Glutamatergic neuron (in vitro differentiated cells): ENCODE measurements around the gene GAP43. TPM values are rescaled to one million over a fixed set of nuclear protein-coding genes. Genes with fewer than 3 reads are reported as not detected.

Experiments used
- DNase-seq: peaks from one replicate; pipeline ENCODE4 v3.0.0; 2022
- H3K27ac Mint-ChIP-seq: one replicate; pipeline ENCODE4 v1.8.0; 2020; ENCODE audit warnings: mild to moderate bottlenecking, mixed read lengths, inconsistent platforms; ENCODE audit not compliant: unreplicated experiment
- H3K27me3 Mint-ChIP-seq: one replicate; pipeline ENCODE4 v1.8.0; 2020; ENCODE audit warnings: mild to moderate bottlenecking, moderate library complexity, mixed read lengths, inconsistent platforms; ENCODE audit not compliant: unreplicated experiment
- H3K36me3 Mint-ChIP-seq: one replicate; pipeline ENCODE4 v1.8.0; 2020; ENCODE audit warnings: mild to moderate bottlenecking, mixed read lengths, inconsistent platforms; ENCODE audit not compliant: unreplicated experiment
- H3K4me1 Mint-ChIP-seq: one replicate; pipeline ENCODE4 v1.8.0; 2020; ENCODE audit warnings: mild to moderate bottlenecking, low read depth, mixed read lengths, inconsistent platforms; ENCODE audit not compliant: unreplicated experiment
- H3K4me3 Mint-ChIP-seq: one replicate; pipeline ENCODE4 v1.8.0; 2020; ENCODE audit warnings: mild to moderate bottlenecking, mixed read lengths, inconsistent platforms; ENCODE audit not compliant: unreplicated experiment
- H3K9me3 Mint-ChIP-seq: one replicate; pipeline ENCODE4 v1.8.0; 2020; ENCODE audit warnings: mild to moderate bottlenecking, moderate library complexity, mixed read lengths, inconsistent platforms; ENCODE audit not compliant: unreplicated experiment
- total RNA-seq: library from RNA; stranded (reverse); fragmentation: NEBNext Ultra II Directional; extraction: Animal tissue kit (Norgen Biotek cat#: 25700); gene quantifications from one replicate; pipeline ENCODE4 v1.2.1, GENCODE V29; 2021; ENCODE audit not compliant: unreplicated experiment
- TF ChIP-seq, protein P1 (sequence below): fragments of 200-600 bp; sonication (generic); IDR thresholded peaks from one replicate; pipeline ENCODE4 v1.5.0; 2021; ENCODE audit not compliant: partially characterized antibody, unreplicated experiment

The GAP43 gene
- total RNA-seq, 1 donor from 2014 or later, result 684 TPM

DNA sequence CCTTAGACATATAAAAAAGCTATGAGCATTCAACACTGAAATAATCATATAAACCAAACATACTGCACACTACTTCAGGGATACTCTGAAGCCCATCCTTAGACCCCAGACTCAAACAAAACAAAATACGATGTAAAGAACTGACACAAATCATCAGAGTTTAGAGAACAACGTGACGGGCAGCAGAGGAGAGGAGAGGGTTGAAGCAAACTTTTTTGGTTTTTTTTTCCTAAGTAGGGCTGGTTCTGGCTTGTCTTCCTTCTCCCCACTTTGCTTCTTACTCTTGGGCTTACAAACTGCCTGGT lies 34.7 kb downstream of the GAP43 start:
- TF ChIP-seq, protein P1, sequence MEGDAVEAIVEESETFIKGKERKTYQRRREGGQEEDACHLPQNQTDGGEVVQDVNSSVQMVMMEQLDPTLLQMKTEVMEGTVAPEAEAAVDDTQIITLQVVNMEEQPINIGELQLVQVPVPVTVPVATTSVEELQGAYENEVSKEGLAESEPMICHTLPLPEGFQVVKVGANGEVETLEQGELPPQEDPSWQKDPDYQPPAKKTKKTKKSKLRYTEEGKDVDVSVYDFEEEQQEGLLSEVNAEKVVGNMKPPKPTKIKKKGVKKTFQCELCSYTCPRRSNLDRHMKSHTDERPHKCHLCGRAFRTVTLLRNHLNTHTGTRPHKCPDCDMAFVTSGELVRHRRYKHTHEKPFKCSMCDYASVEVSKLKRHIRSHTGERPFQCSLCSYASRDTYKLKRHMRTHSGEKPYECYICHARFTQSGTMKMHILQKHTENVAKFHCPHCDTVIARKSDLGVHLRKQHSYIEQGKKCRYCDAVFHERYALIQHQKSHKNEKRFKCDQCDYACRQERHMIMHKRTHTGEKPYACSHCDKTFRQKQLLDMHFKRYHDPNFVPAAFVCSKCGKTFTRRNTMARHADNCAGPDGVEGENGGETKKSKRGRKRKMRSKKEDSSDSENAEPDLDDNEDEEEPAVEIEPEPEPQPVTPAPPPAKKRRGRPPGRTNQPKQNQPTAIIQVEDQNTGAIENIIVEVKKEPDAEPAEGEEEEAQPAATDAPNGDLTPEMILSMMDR, result no peak
- DNase-seq, result no peak
- peaks cover 73% of the 10 kb centered on the region for H3K4me1 Mint-ChIP-seq

DNA sequence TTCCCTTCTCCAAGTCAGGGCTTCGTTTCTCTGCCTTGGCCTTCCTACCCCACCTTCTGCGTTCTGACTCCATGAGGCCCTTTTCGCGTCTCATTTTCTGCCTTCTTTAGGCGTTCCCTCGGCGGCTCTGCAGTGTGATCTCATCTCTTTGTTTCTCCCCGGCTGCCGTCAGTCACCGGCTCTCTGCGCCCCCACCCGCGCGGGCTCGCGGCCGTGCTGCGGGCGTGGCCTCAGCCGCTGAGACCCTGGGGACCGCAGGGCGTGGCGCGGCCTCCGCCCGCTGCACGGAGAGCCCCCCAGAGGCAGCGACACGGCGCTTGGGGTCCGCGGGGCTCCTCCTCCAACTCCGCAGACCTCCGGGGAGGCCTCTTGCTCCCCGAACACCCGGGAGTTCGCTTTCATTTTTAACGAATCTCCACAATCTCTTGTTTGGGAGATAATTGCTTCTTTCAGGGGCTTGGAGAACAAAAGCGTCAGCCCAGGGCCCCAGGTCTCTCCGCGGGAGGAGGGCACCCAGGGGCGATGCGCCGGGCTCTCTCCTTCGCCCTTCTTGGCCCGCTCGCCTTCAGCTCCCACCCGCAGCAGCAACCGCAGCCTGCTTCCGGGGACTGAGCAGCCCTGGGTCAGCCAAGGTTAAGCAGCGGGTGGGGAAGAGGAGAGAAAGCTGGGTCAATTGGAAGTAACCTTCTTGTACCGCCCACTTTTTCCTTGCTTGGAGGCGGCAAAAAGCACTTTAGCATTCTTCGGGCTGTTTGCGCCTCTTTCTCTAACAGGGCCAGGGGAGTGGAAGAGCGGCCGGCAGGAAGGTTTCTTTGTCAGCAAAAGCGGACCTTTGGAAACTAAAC lies 35.2 kb downstream of the GAP43 start:
- Mint-ChIP-seq H3K4me1 (peaks cover 76% of the 10 kb centered on the region), H3K4me3 (peak overlapping the region; percentile 94), H3K27me3 (peaks cover 5% of the 10 kb centered on the region), H3K9me3 (peaks cover 4% of the 10 kb centered on the region), H3K27ac (peak overlapping the region; percentile 100), H3K36me3 (no peaks in the 10 kb centered on the region)
- TF ChIP-seq, protein P1, result no peak
- DNase-seq, result peak; percentile 93

More for the DNA sequence above, 34.7 kb downstream of the GAP43 start:
- Mint-ChIP-seq H3K36me3 (no peaks in the 10 kb centered on the region), H3K27ac (peak overlapping the region; percentile 100), H3K4me3 (peak overlapping the region; percentile 94), H3K9me3 (peaks cover 4% of the 10 kb centered on the region), H3K27me3 (peaks cover 5% of the 10 kb centered on the region)

DNA sequence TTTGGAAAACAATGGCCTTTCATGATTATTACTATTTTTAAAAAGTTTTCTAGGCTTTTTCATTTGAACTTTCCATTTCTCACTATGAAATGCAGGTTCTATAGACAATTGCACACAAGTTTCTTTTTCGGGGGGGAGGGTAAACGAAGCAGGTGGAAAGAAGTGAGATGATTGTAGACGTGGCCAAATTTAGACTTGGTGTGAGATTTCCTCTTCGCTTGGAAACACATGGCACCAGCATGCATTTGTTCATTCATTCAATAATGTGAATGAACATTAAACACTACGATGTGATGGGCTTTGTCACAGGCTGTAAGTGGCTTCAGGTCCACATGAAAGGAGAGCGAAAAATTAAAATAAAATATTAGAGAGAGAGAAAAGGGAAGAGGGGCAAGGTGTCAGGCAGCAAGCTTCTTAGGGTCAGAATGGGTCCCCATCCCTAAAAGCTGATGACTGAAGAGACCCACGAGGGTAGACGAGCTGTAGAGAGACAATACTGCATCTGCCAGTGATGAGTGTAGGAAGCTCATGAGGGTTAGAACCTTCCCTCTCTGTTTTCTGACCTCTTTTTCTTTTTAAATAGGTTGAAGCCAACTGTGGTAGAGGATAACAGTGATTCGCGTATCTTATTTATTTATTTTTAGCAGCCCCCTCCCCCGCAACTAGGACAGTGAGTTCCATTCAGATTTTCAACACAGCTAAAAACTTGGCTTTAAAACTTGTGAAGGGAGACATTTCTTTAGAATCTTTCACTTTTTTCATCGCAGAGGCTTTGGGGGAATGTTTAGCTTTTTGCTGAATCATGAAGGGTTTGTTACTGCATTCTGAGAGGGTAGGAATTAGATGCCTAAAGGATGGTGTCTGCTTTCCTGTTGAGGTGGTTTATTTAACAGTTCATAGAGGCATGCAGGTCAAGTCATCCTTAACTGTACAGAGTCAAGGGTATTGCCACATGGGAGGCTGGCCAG lies 36.2 kb downstream of the GAP43 start:
- Mint-ChIP-seq H3K9me3 (peaks cover 4% of the 10 kb centered on the region), H3K27me3 (peaks cover 5% of the 10 kb centered on the region), H3K27ac (peak overlapping the region; percentile 100), H3K36me3 (no peaks in the 10 kb centered on the region), H3K4me3 (peak overlapping the region; percentile 85), H3K4me1 (peaks cover 71% of the 10 kb centered on the region)
- DNase-seq, result no peak
- TF ChIP-seq, protein P1, result no peak

DNA sequence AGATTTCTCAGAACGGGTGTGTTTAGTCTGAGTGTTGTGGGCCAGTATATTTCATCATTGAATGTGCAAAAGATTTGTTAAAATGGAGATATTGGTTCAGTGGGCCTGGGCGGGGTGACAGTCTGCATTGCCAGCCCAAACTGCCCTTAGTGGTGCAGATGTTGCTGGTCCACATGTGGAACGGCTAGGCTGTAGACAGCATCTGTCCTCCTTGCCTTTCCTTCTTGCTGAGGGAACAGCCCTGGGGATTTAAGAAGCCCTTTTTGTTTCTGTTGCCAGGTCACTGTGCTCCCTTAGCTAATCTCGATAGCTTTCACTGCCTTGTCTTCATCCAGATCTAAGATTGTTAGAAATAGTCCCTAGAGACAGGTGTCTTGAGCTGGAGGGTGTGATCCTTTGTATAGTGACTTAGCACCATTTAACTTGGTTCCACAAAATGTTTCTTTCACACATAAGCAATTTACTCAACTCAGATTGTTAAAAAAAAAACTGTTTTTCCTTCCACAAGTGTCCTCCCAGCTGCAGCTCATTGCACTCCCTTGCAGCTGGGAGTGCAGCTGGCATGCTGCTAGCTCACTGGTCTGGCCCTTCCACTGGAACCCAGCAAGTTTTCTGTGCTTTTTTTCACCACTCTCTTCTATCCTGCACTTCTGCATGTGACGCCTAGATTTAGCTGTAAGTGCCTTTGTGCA lies 37.5 kb downstream of the GAP43 start:
- Mint-ChIP-seq H3K27me3 (peaks cover 5% of the 10 kb centered on the region), H3K36me3 (no peaks in the 10 kb centered on the region), H3K9me3 (peaks cover 4% of the 10 kb centered on the region), H3K4me1 (peaks cover 63% of the 10 kb centered on the region), H3K4me3 (peak overlapping the region; percentile 34), H3K27ac (peak overlapping the region; percentile 86)
- TF ChIP-seq, protein P1, result no peak
- no peak for DNase-seq
